GM18517 (cell line): ENCODE data around the gene LRRK1.

Experiments used
- ATAC-seq: cut with Tn5 transposase; IDR thresholded peaks from one replicate; pipeline ENCODE4 v1.9.1; 2021; ENCODE audit warnings: mild to moderate bottlenecking, moderate library complexity; ENCODE audit not compliant: unreplicated experiment

Gene LRRK1

GRCh38 chr15:100890051-100890720 is 29.0 kb upstream of the LRRK1 start:
- ATAC-seq, result no peak

- ATAC-seq, result no peak
Measured at GRCh38 chr15:100890850-100891249, 28.3 kb upstream of the LRRK1 start.

GRCh38 chr15:100891307-100892012 is 27.7 kb upstream of the LRRK1 start:
- ATAC-seq, result no peak

- no peak for ATAC-seq
Measured at GRCh38 chr15:100892013-100892355, 27.2 kb upstream of the LRRK1 start.

GRCh38 chr15:100893261-100893963 is 25.7 kb upstream of the LRRK1 start:
- ATAC-seq, result no peak

GRCh38 chr15:100893964-100894295 is 25.2 kb upstream of the LRRK1 start:
- no peak for ATAC-seq

- ATAC-seq, result no peak
Measured at GRCh38 chr15:100895721-100896120, 23.4 kb upstream of the LRRK1 start.

- ATAC-seq, result no peak
Measured at GRCh38 chr15:100897221-100898151, 21.7 kb upstream of the LRRK1 start.

GRCh38 chr15:100898152-100898490 is 21.0 kb upstream of the LRRK1 start:
- ATAC-seq, result no peak

- ATAC-seq, result no peak
Measured at GRCh38 chr15:100898661-100899462, 20.3 kb upstream of the LRRK1 start.

GRCh38 chr15:100899601-100900000 is 19.6 kb upstream of the LRRK1 start:
- no peak for ATAC-seq

- ATAC-seq, result no peak
Measured at GRCh38 chr15:100900136-100900794, 18.9 kb upstream of the LRRK1 start.

- ATAC-seq, result no peak
Measured at GRCh38 chr15:100900795-100901169, 18.4 kb upstream of the LRRK1 start.

GRCh38 chr15:100901296-100901695 is 17.9 kb upstream of the LRRK1 start:
- ATAC-seq, result no peak

- no peak for ATAC-seq
Measured at GRCh38 chr15:100901702-100902435, 17.3 kb upstream of the LRRK1 start.

GRCh38 chr15:100902436-100903167 is 16.6 kb upstream of the LRRK1 start:
- ATAC-seq, result no peak

- ATAC-seq, result no peak
Measured at GRCh38 chr15:100903168-100903554, 16.0 kb upstream of the LRRK1 start.

GRCh38 chr15:100905850-100906249 is 13.3 kb upstream of the LRRK1 start:
- ATAC-seq, result no peak

- ATAC-seq, result no peak
Measured at GRCh38 chr15:100908466-100908865, 10.7 kb upstream of the LRRK1 start.
